ENCODE results near the gene SNCAIP.

The SNCAIP gene

DNA sequence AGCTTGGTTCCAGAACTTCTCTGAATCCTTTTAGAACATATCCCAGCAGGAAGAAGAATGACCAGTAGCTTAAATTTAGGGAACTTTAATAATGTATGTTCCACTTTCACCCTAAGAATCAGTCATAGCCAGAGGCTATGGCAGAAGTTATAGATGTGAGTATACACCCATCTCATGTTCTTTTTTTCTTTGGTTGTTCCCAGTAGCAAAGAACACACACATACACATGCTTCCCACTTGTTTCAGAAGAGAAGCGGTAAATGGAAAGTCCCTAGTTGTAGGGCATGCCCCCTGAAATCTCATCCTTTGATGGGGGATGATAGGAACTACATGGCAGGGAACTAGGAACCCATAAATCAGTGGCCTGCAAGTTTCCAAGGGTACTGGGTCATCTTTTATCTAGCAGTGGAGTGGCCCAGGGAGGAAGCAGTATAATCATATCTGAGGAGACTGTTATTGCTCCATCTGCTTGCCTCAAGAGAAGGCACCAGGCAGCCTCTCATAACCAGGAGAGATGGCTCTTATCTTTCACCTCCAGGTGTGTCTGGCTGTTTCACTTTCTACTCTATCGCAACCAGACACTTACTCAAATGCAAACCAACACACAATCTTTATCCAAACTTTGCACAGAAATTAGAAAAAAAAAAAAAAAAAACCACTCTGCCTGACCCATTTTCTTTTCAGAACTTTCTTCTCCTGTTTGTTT, 109.5 kb downstream of the SNCAIP start:
- no peak for DNase-seq (ENCODE audit: low read depth in 1 of 2, low spot score in 1 of 2)

DNA sequence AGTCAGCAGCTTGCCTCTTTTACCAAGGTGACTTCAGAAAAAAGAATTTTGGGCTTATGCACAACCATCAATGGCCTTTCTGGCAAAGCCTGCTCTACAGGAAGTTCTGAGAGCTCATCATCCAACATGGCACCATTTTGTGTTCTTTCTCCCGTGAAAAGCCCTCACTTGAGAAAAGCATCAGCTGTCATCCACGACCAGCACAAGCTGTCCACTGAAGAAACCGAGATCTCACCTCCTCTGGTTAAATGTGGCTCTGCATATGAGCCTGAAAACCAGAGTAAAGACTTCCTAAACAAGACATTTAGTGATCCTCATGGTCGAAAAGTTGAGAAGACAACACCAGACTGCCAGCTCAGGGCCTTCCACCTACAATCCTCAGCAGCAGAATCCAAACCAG, 111.2 kb downstream of the SNCAIP start:
- no peak for DNase-seq (ENCODE audit: low read depth in 1 of 2, low spot score in 1 of 2)

GRCh38 chr5:122424132-122424531, 112.1 kb downstream of the SNCAIP start:
- DNase-seq (ENCODE audit: low read depth in 1 of 2, low spot score in 1 of 2) = no peak

GRCh38 chr5:122426301-122426700, 114.3 kb downstream of the SNCAIP start:
- DNase-seq (ENCODE audit: low read depth in 1 of 2, low spot score in 1 of 2) = no peak

GRCh38 chr5:122427621-122428020, 115.6 kb downstream of the SNCAIP start:
- DNase-seq (ENCODE audit: low read depth in 1 of 2, low spot score in 1 of 2) = no peak

- no peak for DNase-seq (ENCODE audit: low read depth in 1 of 2, low spot score in 1 of 2)
Measured at GRCh38 chr5:122429545-122430318, 117.7 kb downstream of the SNCAIP start.

- DNase-seq (ENCODE audit: low read depth in 1 of 2, low spot score in 1 of 2) = no peak
Measured at GRCh38 chr5:122430319-122430586, 118.2 kb downstream of the SNCAIP start.

GRCh38 chr5:122431298-122431697, 119.3 kb downstream of the SNCAIP start:
- no peak for DNase-seq (ENCODE audit: low read depth in 1 of 2, low spot score in 1 of 2)

DNA sequence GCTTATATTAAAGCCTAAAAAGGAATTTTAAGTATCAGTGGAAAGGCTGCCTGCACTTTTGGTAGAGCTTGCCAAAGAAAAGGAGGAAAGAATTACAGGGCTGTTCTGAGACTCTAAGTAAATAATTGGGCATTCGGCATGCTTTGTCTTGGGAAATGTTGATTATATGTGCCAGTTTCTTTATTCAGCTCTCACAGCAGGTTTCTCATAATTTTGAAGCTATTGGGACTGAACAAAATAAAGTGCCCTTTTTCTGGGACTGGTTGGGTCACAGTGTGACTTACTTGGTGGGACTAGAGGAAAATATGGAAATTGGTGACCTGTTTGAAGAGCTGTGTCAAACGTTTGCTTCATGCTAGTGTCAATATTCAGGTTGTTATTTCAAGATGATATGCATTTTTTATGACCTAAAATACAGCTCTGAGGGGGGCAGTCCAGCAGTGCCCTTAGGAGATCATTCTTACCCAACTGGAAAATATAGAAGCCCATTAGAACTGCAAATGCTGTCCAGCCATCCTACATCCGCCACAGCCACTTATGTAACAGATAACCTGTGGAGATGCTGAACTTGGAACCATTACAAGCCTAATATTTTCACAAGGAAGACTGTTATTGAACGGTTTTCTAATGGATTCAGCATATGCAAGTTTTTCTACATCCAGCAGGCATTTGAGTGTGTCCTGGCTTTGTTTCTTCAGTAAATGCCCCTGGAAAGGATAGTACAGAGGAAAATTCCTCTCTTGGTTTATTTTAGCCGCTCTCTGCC, 122.4 kb downstream of the SNCAIP start:
- no peak for DNase-seq (ENCODE audit: low read depth in 1 of 2, low spot score in 1 of 2)

GRCh38 chr5:122435234-122435633, 123.2 kb downstream of the SNCAIP start:
- DNase-seq (ENCODE audit: low read depth in 1 of 2, low spot score in 1 of 2) = no peak

DNA sequence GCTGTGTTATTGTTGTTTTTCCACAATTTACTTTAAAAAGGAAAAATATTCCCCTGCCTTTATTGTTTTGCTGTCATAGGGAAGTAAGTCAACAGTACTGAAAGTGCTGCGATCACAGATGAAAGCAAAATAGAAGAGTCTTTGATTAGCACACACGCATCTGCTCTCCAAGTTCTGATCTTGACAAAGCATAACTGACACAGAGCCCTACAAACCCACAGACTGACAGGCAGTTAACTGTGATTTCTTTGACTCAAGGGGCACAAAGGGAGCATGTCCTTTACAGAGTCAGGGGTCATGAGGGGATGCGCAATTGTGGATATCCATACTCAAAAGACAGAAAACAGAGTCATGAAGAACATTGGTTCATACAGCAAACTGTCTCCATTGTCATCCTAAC, 123.7 kb downstream of the SNCAIP start:
- DNase-seq (ENCODE audit: low read depth in 1 of 2, low spot score in 1 of 2) = no peak

- no peak for DNase-seq (ENCODE audit: low read depth in 1 of 2, low spot score in 1 of 2)
Measured at GRCh38 chr5:122436615-122437014, 124.6 kb downstream of the SNCAIP start.

- DNase-seq (ENCODE audit: low read depth in 1 of 2, low spot score in 1 of 2) = no peak
Measured at GRCh38 chr5:122439645-122440044, 127.6 kb downstream of the SNCAIP start.

DNA sequence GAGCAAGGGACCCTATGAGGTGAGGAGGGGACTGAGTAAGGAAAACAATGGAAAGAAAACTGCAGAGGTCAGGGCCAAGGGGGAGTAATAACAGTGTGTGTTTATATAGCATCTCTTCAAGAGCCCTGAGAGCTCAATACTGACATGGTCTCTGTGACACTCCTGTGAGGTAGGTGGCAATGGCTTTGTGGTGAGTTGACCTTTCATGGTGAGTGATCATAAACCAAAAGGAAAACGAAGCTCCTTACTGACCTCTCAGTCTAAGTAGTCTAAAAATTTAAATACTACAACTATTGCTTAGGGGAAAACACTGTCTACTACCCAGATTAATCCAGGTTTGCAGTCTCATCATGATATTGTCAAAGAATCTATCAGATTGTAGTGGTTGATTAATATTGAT, 130.9 kb downstream of the SNCAIP start:
- DNase-seq (ENCODE audit: low read depth in 1 of 2, low spot score in 1 of 2) = no peak

DNA sequence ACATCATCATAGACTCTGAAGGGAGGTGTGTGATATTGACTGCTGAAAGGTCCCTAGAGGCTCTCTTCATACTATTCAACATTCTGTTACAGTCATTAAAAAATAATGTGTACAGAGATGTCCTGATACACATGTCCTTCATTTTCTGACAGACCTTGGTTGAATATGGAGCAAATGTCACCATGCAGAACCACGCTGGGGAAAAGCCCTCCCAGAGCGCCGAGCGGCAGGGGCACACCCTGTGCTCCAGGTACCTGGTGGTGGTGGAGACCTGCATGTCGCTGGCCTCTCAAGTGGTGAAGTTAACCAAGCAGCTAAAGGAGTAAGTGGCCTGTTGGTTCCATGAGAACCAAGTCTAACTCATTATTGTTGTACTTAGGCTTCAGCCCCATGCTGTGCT, 132.4 kb downstream of the SNCAIP start:
- no peak for DNase-seq (ENCODE audit: low read depth in 1 of 2, low spot score in 1 of 2)

DNA sequence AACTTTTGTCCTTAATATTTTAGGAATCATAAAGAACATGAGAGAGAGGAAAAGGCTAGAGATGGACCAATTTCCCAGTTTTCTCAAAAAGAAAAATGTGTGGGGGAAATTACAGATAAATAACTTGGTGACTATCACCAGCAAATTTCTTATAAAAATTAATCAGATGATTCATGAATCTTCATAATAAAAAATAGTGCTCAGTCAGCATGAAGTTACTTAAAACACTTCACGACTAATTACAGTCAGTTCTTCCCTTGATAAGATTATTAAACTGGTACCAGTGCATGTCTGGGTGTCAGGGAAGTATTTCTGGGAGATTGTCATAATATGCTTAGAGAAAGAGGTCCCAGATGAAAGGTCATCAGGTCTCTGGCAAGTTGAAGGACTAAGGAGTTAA, 133.0 kb downstream of the SNCAIP start:
- DNase-seq (ENCODE audit: low read depth in 1 of 2, low spot score in 1 of 2) = no peak

- DNase-seq (ENCODE audit: low read depth in 1 of 2, low spot score in 1 of 2) = no peak
Measured at GRCh38 chr5:122447072-122447471, 135.0 kb downstream of the SNCAIP start.

DNA sequence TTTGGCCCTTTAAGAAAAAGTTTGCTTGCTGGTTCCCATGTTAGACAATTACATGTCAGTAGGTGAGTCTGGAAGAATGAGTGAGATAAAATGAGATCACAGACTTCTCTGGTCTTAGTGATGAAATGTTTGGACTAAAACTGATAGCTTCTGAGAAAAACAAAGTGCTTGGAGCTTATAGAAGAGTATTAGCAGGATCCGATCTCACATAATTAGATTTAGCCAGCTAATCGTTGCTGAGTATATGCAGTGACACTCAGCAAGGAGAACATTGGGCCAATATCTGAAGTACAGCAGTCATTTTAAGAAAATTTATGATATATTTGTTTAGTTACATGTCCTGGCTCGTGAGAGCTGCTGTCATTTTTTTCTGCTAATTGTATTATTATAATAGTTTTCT, 135.8 kb downstream of the SNCAIP start:
- no peak for DNase-seq (ENCODE audit: low read depth in 1 of 2, low spot score in 1 of 2)

DNA sequence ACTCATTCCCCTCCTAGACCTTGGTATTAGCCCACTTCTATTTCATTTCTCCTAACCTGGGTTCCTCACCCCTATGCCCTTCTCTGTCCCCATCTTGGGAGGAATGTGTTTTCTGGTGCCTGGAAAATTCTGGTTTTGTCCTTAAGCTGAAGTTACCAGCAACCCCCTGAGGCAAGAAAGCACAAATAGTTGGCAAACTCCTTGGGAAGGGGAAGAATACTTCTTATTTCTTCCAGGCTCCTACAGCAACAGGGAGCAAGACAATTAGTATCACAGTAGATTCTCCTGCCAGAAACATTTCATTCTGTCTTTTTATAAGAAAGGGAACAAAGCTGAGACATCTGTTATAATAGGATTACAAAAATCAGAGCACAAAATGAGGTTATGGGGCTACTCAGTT, 142.5 kb downstream of the SNCAIP start:
- no peak for DNase-seq (ENCODE audit: low read depth in 1 of 2, low spot score in 1 of 2)

DNA sequence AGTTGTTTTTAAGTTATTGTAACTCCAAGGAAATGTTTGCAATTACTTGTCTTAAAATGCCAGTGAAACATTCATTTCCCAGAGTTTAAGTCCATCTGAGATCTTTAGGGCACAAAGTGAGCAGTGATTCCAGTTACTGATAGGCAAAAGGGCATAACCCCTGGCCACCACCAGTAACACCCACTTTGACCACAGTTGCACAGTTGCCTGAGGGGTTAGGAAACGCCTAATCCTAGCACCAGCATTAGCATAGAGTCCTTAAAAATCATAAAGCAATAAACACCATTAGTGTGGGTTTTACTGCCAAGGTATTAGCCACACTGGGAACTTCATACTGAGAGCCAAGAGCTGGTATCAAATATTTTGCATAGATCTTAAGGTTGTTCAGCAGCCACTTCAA, 143.9 kb downstream of the SNCAIP start:
- no peak for DNase-seq (ENCODE audit: low read depth in 1 of 2, low spot score in 1 of 2)

DNA sequence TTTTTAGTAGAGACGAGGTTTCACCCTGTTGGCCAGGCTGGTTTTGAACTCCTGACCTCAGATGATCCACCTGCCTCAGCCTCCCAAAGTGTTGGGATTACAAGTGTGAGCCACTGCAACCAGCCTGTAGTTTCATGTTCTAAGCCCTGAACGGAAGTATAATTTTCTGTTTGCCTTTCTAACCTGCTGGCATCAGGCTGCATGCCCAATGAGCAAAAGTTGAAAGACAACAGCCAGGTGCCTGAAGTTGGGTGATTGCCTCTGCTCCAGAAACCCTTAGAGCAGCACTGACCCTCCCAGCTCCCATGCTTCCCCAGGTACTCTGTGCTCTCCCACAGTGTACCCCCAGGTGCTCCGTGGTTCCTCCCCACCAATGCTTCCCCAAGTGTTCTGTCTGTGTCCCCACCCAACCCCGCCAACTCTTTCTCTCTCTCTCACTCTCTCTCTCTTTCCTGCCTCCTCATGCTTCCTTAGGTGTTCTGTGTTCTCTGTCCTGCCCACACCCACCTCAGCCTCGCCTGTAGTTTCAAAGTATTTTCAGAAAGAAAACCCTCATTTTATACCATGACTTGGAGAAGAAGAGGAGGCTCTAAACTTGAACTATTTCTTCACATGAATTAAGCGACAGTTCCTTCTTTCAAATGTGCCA, 145.3 kb downstream of the SNCAIP start:
- no peak for DNase-seq (ENCODE audit: low read depth in 1 of 2, low spot score in 1 of 2)

Measured in stimulated activated CD4-positive, alpha-beta T cell treated with anti-CD3 and anti-CD28 coated beads, Interleukin-15, amount 100 ng/mL, for 1 hour (primary cell).